Measurements from ENCODE around the gene SKA1. TPM values are rescaled to one million over a fixed set of nuclear protein-coding genes. Genes with fewer than 3 reads are reported as not detected.
A peak's percentile ranks its signal among the peaks of the same experiment; 100 is the strongest.

Gene SKA1, protein sequence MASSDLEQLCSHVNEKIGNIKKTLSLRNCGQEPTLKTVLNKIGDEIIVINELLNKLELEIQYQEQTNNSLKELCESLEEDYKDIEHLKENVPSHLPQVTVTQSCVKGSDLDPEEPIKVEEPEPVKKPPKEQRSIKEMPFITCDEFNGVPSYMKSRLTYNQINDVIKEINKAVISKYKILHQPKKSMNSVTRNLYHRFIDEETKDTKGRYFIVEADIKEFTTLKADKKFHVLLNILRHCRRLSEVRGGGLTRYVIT
- 10 to 100 TPM; 29.4 to 32.2 TPM for total RNA-seq

DNA sequence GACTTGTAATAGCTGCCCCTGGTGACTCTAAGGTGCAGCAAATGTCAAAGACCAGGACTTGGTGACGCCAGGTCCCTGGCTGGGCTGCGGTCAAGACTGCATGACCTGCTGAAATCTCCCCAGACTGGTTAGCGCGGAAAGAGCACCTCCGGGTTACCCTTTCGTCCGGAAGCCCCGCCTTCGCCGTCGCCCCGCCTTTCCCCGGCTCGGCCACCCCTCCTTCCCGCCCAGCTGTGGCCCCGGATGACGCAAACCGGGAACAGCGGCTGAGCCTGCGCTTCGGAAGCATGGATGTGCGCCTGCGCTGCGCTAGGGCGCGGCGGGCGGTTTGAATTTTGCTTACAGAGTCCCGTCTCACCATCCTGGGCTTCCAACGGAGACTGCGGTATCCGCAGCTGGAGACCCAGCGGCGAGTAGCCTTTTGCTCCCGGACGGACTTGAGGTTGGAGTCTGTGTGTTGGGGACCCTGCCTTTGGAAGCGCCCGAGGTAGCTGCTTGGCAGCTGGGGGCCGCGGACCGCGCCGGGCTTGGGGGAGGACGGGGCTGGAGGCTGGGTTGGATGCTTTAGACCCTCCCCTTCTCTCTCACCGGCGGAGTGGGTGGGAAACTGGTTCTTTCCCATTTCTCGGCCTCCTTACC is at the start of gene SKA1:
TSS of gene SKA1 (plus strand) at position 294 of the 639 bp plus-strand sequence. CDS start 785 bp downstream, outside the sequence.
- H3K4me3 Mint-ChIP-seq = peak within 1 kb of the TSS; percentile 90
- H3K4me1 Mint-ChIP-seq (ENCODE audit: low read depth) = peaks cover 4% of the 10 kb centered on the region
- ATAC-seq (peak; percentile 99), DNase-seq (peak; percentile 94)
- H3K27me3 Mint-ChIP-seq = peaks cover 3% of the 10 kb centered on the region
- ChIA-PET CTCF (interaction anchor here (4.9 kb wide), 1 partner anchor 18 kb away, joined by 35 read pairs; no protein-coding TSS in a partner anchor), POLR2A (interaction anchor here (1.0 kb wide), 1 partner anchor 16 kb away, joined by 3 read pairs; no protein-coding TSS in a partner anchor)
- H3K9me3 Mint-ChIP-seq = peaks cover under 1% of the 10 kb centered on the region
- no peak for TF ChIP-seq CTCF (IDR thresholded peaks at IDR 0.05)
- H3K36me3 Mint-ChIP-seq (ENCODE audit: low read depth) = peaks cover 7% of the 10 kb centered on the region
- intact Hi-C loops (cut with micrococcal nuclease) = no loop called here
- H3K27ac Mint-ChIP-seq = peak within 1 kb of the TSS; percentile 91

- intact Hi-C loops (cut with micrococcal nuclease) = no loop called here
- no peak for ATAC-seq
- peaks cover 12% of the 10 kb centered on the region for H3K27me3 Mint-ChIP-seq
- no peaks in the 10 kb centered on the region for H3K36me3 Mint-ChIP-seq (ENCODE audit: low read depth)
- no peak for DNase-seq
- no peak overlapping the region for H3K27ac Mint-ChIP-seq
- ChIA-PET CTCF (no interaction called here), POLR2A (no interaction called here)
- H3K4me3 Mint-ChIP-seq = no peak overlapping the region
- H3K4me1 Mint-ChIP-seq (ENCODE audit: low read depth) = no peaks in the 10 kb centered on the region
- TF ChIP-seq CTCF (IDR thresholded peaks at IDR 0.05) = no peak
- H3K9me3 Mint-ChIP-seq = peaks cover 2% of the 10 kb centered on the region
Observed at GRCh38 chr18:50327983-50328382, 46.9 kb upstream of the SKA1 start.

DNA sequence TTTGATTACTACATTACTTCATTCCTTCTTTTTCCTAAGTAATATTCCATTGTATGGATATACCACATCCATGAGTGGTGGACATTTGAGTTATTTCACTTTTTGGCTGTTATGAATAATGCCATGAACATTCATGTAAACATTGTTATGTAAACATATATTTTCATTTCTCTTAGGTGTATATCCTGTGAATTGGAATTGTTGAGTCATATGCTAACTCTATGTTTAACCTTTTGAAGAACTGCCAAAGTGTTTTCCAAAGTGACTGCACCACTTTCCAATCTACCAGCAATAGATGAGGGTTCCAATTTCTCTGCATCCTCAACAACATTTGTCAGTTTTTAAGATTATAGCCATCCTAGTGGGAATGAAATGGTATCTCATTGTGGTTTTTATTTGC is 44.7 kb upstream of the SKA1 start:
- POLR2A ChIA-PET = no interaction called here
- no peak overlapping the region for H3K4me3 Mint-ChIP-seq
- H3K27ac Mint-ChIP-seq = no peak overlapping the region
- no peak for ATAC-seq
- intact Hi-C loops (cut with micrococcal nuclease) = no loop called here
- CTCF ChIA-PET = no interaction called here
- DNase-seq = no peak
- H3K9me3 Mint-ChIP-seq = peaks cover 2% of the 10 kb centered on the region
- no peak for TF ChIP-seq CTCF (IDR thresholded peaks at IDR 0.05)
- peaks cover 10% of the 10 kb centered on the region for H3K27me3 Mint-ChIP-seq
- no peaks in the 10 kb centered on the region for H3K36me3 Mint-ChIP-seq (ENCODE audit: low read depth)
- no peaks in the 10 kb centered on the region for H3K4me1 Mint-ChIP-seq (ENCODE audit: low read depth)

DNA sequence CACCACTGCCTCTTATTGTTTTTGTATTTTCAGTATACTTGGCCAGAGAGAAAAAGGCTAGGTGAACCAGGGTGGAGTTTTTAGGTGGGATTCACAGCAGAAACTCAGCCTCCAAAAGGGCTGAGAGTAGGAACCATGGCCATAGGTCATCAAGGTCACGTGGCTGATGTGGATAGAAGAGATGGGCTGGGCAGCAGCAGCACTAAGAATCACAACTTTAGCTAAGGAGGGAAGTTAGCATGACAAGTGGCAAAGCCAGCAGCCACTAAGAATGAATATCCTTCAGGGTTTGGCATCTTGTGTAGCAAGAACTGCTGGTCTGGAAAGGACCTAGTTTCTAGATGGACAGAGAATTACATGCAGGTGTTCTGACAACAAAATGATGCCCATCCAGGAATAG is 43.2 kb upstream of the SKA1 start:
- no peak for TF ChIP-seq CTCF (IDR thresholded peaks at IDR 0.05)
- DNase-seq = no peak
- Mint-ChIP-seq H3K36me3 (ENCODE audit: low read depth) (no peaks in the 10 kb centered on the region), H3K4me3 (no peak overlapping the region), H3K27ac (no peak overlapping the region), H3K27me3 (peaks cover 8% of the 10 kb centered on the region), H3K4me1 (ENCODE audit: low read depth) (no peaks in the 10 kb centered on the region), H3K9me3 (peaks cover 2% of the 10 kb centered on the region)
- ChIA-PET CTCF (interaction anchor here (3.5 kb wide), 1 partner anchor 25 kb away, joined by 18 read pairs; no protein-coding TSS in a partner anchor), POLR2A (no interaction called here)
- no peak for ATAC-seq
- intact Hi-C loops (cut with micrococcal nuclease) = no loop called here

DNA sequence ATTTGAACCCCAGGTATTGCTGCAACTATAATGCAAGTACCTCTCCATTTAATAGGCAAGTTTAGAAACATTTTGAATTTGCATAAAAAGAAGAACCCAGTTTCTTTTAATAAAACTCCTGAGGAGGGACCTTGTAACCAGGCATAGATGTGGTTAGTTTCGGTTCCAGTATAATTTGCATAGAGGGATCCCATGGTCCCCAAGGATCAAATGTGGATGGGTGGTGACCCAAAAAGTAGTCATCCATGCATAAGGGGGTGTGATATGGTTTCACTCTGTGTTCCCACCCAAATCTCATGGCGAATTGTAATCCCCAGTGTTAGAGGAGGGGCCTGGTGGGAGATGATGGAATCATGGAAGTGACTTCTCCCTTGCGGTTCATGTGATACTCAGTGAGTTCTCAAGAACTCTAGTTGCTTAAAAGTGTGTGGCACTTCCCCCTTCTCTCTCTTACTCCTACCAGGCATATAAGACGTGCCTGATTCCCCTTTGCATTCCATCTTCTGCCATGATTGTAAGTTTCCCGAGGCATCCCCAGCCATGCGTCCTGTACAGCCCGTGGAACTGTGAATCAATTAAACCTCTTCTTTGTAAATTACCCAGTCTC is 40.2 kb upstream of the SKA1 start:
- H3K4me3 Mint-ChIP-seq = no peak overlapping the region
- intact Hi-C loops (cut with micrococcal nuclease) = no loop called here
- H3K27ac Mint-ChIP-seq = no peak overlapping the region
- no peak for ATAC-seq
- ChIA-PET POLR2A (no interaction called here), CTCF (interaction anchor here (3.5 kb wide), 1 partner anchor 22 kb away, joined by 18 read pairs; no protein-coding TSS in a partner anchor)
- peaks cover 2% of the 10 kb centered on the region for H3K9me3 Mint-ChIP-seq
- peaks cover 4% of the 10 kb centered on the region for H3K27me3 Mint-ChIP-seq
- H3K36me3 Mint-ChIP-seq (ENCODE audit: low read depth) = no peaks in the 10 kb centered on the region
- H3K4me1 Mint-ChIP-seq (ENCODE audit: low read depth) = no peaks in the 10 kb centered on the region
- no peak for DNase-seq
- TF ChIP-seq CTCF (IDR thresholded peaks at IDR 0.05) = no peak

Data from activated CD8-positive, alpha-beta T cell treated with anti-CD3 and anti-CD28 coated beads for 36 hours (primary cell).